ENCODE measurements around the gene CRCP. TPM values are rescaled to one million over a fixed set of nuclear protein-coding genes. Genes with fewer than 3 reads are reported as not detected.
A peak's percentile ranks its signal among the peaks of the same experiment; 100 is the strongest.

The CRCP gene
- total and polyA plus RNA-seq, 3 donors from 2014 or later: 23.7 to 48.6 (median 39.4) TPM

DNA sequence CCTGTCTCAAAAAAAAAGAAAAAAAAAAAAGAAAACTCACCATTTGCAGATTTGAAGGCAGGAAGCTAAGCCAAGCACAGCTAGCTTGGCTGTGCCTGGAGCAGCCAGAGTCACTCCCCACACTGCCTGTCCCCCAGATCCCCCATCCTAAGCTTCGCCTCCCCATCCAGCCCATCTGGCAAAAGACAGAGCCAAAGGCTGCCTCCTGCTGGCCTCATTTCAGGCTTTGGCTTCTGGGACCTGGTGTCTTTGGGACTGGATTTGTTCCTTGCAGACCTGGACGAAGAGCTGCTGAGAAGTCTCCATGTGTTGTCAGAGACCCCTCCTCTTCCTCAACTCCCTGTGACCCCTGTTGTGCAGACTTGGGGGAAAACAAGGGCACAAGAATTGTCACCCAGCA lies 31.0 kb upstream of the CRCP start:
- no peaks in the 10 kb centered on the region for H3K36me3 ChIP-seq (ENCODE audit: low read depth, missing control alignments)
- DNase-seq: no peak
- intact Hi-C loops (cut with DNase I; ENCODE audit: low total_unique reads): no loop called here
- WGBS, 2 donors: 100% methylated on average over 2 of the region's 2 CpGs
- no peak for TF ChIP-seq POLR2A (IDR thresholded peaks at IDR 0.05)
- TF ChIP-seq, protein P1, sequence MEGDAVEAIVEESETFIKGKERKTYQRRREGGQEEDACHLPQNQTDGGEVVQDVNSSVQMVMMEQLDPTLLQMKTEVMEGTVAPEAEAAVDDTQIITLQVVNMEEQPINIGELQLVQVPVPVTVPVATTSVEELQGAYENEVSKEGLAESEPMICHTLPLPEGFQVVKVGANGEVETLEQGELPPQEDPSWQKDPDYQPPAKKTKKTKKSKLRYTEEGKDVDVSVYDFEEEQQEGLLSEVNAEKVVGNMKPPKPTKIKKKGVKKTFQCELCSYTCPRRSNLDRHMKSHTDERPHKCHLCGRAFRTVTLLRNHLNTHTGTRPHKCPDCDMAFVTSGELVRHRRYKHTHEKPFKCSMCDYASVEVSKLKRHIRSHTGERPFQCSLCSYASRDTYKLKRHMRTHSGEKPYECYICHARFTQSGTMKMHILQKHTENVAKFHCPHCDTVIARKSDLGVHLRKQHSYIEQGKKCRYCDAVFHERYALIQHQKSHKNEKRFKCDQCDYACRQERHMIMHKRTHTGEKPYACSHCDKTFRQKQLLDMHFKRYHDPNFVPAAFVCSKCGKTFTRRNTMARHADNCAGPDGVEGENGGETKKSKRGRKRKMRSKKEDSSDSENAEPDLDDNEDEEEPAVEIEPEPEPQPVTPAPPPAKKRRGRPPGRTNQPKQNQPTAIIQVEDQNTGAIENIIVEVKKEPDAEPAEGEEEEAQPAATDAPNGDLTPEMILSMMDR (IDR thresholded peaks at IDR 0.05): no peak
- H3K27ac ChIP-seq: no peak overlapping the region
- no peaks in the 10 kb centered on the region for H3K27me3 ChIP-seq
- no peak overlapping the region for H3K4me3 ChIP-seq
- no peaks in the 10 kb centered on the region for H3K9me3 ChIP-seq
- no peaks in the 10 kb centered on the region for H3K4me1 ChIP-seq

DNA sequence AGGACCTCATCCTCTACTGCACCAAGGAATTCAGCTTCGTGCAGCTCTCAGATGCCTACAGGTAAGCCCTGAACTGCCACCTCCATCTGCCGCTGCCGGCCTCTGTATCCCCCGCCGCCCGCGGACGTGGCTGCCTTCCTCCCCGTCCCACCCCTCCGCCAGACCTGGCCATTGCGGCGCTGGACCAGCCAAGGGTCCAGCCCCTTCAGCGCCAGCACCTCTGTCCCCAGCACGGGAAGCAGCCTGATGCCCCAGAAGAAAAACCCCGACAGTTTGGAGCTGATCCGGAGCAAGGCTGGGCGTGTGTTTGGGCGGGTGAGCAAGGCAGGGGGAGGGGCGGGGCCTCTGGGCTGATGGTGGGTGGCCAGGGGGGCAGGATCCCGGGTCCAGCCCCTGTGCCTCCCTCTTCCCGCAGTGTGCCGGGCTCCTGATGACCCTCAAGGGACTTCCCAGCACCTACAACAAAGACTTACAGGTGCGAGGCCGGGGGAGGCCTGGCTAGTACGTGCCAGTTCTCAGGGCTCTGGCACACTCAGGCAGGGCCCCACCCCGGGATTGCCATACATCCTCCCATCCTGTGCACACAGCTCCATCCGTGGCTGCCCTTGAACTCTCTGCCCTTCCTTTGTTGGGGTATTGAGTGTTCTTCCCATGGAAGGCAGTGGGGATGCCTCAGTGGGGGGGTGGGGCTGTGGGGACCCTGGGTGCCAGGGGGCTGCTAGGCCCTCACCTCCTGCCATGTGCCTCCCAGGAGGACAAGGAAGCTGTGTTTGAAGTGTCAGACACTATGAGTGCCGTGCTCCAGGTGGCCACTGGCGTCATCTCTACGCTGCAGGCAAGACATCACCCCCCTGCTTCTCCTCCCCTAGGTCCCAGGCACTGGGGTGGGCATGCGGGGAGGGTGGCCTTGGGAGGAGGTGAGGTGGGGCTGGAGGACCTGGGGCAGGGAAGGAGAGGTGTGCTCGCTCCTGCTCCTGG lies 25.5 kb upstream of the CRCP start:
- Histone ChIP-seq H3K27me3 (no peaks in the 10 kb centered on the region), H3K9me3 (no peaks in the 10 kb centered on the region), H3K4me1 (no peaks in the 10 kb centered on the region), H3K27ac (no peak overlapping the region), H3K4me3 (peak overlapping the region in 1 of 2 donors; percentile 39), H3K36me3 (ENCODE audit: low read depth, missing control alignments) (no peaks in the 10 kb centered on the region)
- no peak for DNase-seq
- intact Hi-C loops (cut with DNase I; ENCODE audit: low total_unique reads): no loop called here
- 72 to 80% methylated on average over 22 to 32 of the region's 32 CpGs for WGBS, 2 donors
- TF ChIP-seq, protein P1 (IDR thresholded peaks at IDR 0.05): no peak
- no peak for TF ChIP-seq POLR2A (IDR thresholded peaks at IDR 0.05)

DNA sequence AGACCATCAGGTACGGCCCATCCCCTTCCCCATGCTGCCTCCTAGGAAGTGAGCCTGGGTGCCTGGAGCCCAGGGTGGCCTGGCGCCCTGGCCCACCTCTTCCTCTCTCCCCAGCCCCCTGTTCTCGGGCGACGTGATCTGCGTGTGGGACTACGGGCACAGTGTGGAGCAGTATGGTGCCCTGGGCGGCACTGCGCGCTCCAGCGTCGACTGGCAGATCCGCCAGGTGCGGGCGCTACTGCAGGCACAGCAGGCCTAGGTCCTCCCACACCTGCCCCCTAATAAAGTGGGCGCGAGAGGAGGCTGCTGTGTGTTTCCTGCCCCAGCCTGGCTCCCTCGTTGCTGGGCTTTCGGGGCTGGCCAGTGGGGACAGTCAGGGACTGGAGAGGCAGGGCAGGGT lies 22.0 kb upstream of the CRCP start:
- no peaks in the 10 kb centered on the region for H3K4me1 ChIP-seq
- no peak for DNase-seq
- no peaks in the 10 kb centered on the region for H3K9me3 ChIP-seq
- H3K36me3 ChIP-seq (ENCODE audit: low read depth, missing control alignments): no peaks in the 10 kb centered on the region
- H3K27ac ChIP-seq: no peak overlapping the region
- no peaks in the 10 kb centered on the region for H3K27me3 ChIP-seq
- intact Hi-C loops (cut with DNase I; ENCODE audit: low total_unique reads): no loop called here
- no peak overlapping the region for H3K4me3 ChIP-seq
- no peak for TF ChIP-seq POLR2A (IDR thresholded peaks at IDR 0.05)
- TF ChIP-seq, protein P1 (IDR thresholded peaks at IDR 0.05): no peak
- WGBS, 2 donors: 92 to 100% methylated on average over 4 to 19 of the region's 19 CpGs

DNA sequence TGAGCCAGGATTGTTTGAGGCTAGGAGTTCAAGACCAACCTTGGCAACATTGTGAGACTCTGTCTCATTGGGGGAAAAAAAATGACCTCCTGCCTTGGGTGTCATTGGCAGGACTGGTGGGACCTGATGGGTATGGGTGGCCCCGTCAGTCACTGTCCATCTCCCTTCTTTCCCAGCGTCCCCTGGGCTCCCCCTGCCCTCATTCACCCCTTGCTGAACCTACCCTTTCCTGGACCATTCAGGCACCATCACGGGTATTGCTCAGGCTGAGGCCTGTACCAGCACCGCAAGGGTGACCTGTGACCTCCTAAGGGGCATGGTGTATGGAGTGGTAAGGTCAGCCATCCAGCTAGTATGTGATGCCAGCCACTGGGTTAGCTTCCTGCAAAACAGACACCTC lies 19.6 kb upstream of the CRCP start:
- H3K4me3 ChIP-seq: no peak overlapping the region
- intact Hi-C loops (cut with DNase I; ENCODE audit: low total_unique reads): no loop called here
- no peaks in the 10 kb centered on the region for H3K36me3 ChIP-seq (ENCODE audit: low read depth, missing control alignments)
- 93 to 100% methylated on average over 4 of the region's 4 CpGs for WGBS, 2 donors
- TF ChIP-seq POLR2A (IDR thresholded peaks at IDR 0.05): no peak
- TF ChIP-seq, protein P1 (IDR thresholded peaks at IDR 0.05): no peak
- no peaks in the 10 kb centered on the region for H3K9me3 ChIP-seq
- no peak for DNase-seq
- H3K27me3 ChIP-seq: no peaks in the 10 kb centered on the region
- no peak overlapping the region for H3K27ac ChIP-seq
- no peaks in the 10 kb centered on the region for H3K4me1 ChIP-seq

DNA sequence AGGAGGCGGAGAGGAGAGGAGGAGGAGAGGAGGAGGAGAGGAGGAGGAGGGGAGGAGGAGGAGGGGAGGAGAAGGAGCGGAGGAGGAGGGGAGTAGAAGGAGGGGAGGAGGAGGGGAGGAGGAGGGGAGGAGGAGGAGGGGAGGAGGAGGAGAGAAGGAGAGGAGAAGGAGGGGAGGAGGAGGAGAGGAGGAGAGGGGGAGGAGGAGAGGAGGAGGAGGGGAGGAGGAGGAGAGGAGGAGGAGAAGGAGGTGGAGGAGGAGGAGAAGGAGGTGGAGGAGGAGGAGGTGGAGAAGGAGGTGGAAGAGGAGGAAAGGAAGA lies 15.5 kb upstream of the CRCP start:
- 83% methylated on average over 1 of the region's 2 CpGs; no CpG with 5 or more reads in 1 of the 2 donors for WGBS, 2 donors
- no peak for DNase-seq
- H3K27ac ChIP-seq: no peak overlapping the region
- H3K36me3 ChIP-seq (ENCODE audit: low read depth, missing control alignments): no peaks in the 10 kb centered on the region
- no peak overlapping the region for H3K4me3 ChIP-seq
- no peaks in the 10 kb centered on the region for H3K9me3 ChIP-seq
- intact Hi-C loops (cut with DNase I; ENCODE audit: low total_unique reads): no loop called here
- no peaks in the 10 kb centered on the region for H3K4me1 ChIP-seq
- H3K27me3 ChIP-seq: no peaks in the 10 kb centered on the region
- TF ChIP-seq, protein P1 (IDR thresholded peaks at IDR 0.05): no peak
- no peak for TF ChIP-seq POLR2A (IDR thresholded peaks at IDR 0.05)

Data from testis (tissue), 3 donors.